Ishikawa (cell line): ENCODE measurements around the gene NEU4.

Experiments used
- CEBPB ChIP-seq: IDR thresholded peaks from 2 replicates; pipeline ENCODE4 v1.6.1; 2012
- CREB1 ChIP-seq: IDR thresholded peaks from 2 replicates; pipeline ENCODE4 v1.6.1; 2012; ENCODE audit warnings: low read depth
- EGR1 ChIP-seq: IDR thresholded peaks from 2 replicates; pipeline ENCODE4 v1.6.1; 2012
- EP300 ChIP-seq: IDR thresholded peaks from 2 replicates; pipeline ENCODE4 v1.6.1; 2012; ENCODE audit warnings: borderline replicate concordance
- FOXM1 ChIP-seq: IDR thresholded peaks from 2 replicates; pipeline ENCODE4 v1.6.1; 2012; ENCODE audit warnings: low read depth, borderline replicate concordance
- NFIC ChIP-seq: IDR thresholded peaks from 2 replicates; pipeline ENCODE4 v1.6.1; 2012
- RAD21 ChIP-seq: IDR thresholded peaks from 2 replicates; pipeline ENCODE4 v1.6.1; 2012; ENCODE audit warnings: low read depth
- REST ChIP-seq: IDR thresholded peaks from 2 replicates; pipeline ENCODE4 v1.6.1; 2012; ENCODE audit warnings: low read depth, mild to moderate bottlenecking
- TAF1 ChIP-seq: IDR thresholded peaks from 2 replicates; pipeline ENCODE4 v1.6.1; 2012; ENCODE audit warnings: low read depth, mild to moderate bottlenecking
- TCF12 ChIP-seq: IDR thresholded peaks from 2 replicates; pipeline ENCODE4 v1.6.1; 2012; ENCODE audit warnings: low read depth
- TEAD4 ChIP-seq: IDR thresholded peaks from 2 replicates; pipeline ENCODE4 v1.6.1; 2012
- YY1 ChIP-seq: IDR thresholded peaks from 2 replicates; pipeline ENCODE4 v1.6.1; 2012; ENCODE audit warnings: low read depth
- ZBTB7A ChIP-seq: IDR thresholded peaks from 2 replicates; pipeline ENCODE4 v1.6.1; 2012; ENCODE audit warnings: low read depth
- TF ChIP-seq, protein P1 (sequence below): IDR thresholded peaks from 2 replicates; pipeline ENCODE4 v1.6.1; 2012
- TF ChIP-seq, protein P2 (sequence below): IDR thresholded peaks from 2 replicates; pipeline ENCODE4 v1.6.1; 2012

Gene NEU4

DNA sequence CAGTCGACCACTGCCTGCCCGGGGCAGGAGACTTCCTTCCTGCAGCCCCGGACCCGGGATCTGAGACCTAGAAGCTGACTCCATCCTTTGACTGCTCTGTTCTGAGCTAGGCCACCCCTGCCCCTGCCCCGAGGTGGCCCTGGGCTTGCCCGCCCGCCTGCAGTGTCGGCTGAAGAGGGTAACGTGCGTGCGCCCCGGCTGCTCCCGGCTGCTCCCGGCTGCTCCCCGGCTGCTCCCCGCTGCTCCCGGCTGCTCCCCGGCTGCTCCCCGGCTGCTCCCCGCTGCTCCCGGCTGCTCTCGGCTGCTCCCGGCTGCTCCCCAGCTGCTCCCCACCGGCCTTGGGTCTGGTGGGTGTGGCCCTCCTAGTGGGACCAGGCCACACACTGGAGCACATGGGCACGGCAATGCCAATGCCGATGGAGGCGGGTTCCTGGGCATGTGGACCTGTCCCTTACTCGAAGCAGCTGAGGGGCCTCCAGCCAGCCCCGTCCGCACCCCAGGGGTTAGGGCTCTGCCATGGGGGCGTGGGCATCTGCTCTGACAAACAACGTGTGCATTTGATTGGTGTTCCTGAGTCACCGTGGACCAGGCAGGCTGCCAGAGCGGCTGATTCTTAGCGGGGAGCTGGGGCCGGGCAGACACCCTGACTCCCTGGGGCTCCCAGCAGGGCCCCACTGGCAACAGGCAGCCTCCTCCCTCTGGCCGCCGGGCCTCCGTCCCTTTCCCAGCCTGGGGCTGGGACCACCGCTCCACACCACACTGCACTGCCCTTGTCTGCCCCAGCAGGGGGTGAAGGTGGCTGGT is 34.4 kb upstream of the NEU4 start:
- TF ChIP-seq, protein P1, sequence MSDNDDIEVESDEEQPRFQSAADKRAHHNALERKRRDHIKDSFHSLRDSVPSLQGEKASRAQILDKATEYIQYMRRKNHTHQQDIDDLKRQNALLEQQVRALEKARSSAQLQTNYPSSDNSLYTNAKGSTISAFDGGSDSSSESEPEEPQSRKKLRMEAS: peak; percentile 95
- TF ChIP-seq ZBTB7A (0 out of 2 replicates have a peak, but pooled peaks have one; percentile 44), REST (no peak), EP300 (peak; percentile 72), TCF12 (peak; percentile 89), TAF1 (no peak), FOXM1 (no peak), YY1 (no peak), NFIC (peak; percentile 93), RAD21 (no peak; the same call in 1 of the 2 replicates), EGR1 (0 out of 2 replicates have a peak, but pooled peaks have one; percentile 23), CREB1 (no peak), TEAD4 (0 out of 2 replicates have a peak, but pooled peaks have one; percentile 16)
- TF ChIP-seq, protein P2, sequence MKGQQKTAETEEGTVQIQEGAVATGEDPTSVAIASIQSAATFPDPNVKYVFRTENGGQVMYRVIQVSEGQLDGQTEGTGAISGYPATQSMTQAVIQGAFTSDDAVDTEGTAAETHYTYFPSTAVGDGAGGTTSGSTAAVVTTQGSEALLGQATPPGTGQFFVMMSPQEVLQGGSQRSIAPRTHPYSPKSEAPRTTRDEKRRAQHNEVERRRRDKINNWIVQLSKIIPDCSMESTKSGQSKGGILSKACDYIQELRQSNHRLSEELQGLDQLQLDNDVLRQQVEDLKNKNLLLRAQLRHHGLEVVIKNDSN: no peak

- 0 out of 2 replicates have a peak, but pooled peaks have one; percentile 10 for TF ChIP-seq EP300
- TF ChIP-seq, protein P2: no peak
- TF ChIP-seq, protein P1: 0 out of 2 replicates have a peak, but pooled peaks have one; percentile 0
- TF ChIP-seq REST: no peak
- no peak for TF ChIP-seq FOXM1
- no peak for TF ChIP-seq NFIC
- no peak for TF ChIP-seq TAF1
- peak; percentile 86 for TF ChIP-seq EGR1
- no peak for TF ChIP-seq CEBPB
- TF ChIP-seq TEAD4: peak; percentile 81
- peak; percentile 40; the same call in 1 of the 2 replicates for TF ChIP-seq ZBTB7A
- TF ChIP-seq CREB1: no peak
- no peak for TF ChIP-seq RAD21
- TF ChIP-seq YY1: no peak
- no peak for TF ChIP-seq TCF12
These were observed 33.5 kb upstream of the NEU4 start for GRCh38 chr2:241775223-241776177.

DNA sequence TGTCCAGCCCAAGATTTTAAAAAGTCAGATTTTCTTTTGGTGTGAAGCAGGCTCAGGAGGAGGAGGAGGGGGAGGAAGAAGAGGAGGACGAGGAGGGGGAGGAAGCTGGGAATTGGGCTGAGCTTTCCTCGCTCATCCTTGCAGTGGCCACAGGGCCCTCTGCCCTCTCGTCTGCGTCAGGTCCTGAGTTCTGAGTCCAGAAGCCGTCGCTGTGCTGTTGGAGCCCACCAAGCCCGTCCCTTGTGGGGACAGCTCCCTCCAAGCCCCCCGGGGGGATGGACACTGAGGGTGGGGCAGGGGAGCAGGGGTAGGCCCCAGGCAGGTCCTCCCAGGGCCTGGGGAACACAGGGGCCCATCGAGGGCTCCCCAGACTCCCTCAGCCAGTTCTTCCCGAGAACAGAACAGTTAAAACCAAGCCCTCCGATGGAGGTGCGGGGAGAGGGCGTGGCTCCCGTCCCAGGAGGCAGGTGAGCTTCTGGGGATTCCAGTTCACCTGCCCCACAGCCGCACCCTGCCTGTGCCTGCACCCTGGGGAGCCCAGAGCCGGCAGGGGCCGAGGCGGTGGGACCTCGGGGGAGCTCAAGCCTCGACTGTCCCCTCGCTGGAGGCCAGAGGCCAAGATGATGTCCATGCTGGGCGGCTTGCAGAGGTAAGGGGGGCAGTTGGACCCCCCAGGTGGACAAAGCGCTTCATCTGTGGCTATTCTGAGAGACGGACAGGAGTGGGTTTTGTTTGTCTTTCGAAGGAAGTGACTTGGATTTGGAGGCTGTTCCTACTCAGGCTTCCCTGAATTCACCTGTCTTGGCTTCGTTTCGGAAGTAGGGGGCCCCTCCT is 32.4 kb upstream of the NEU4 start, which contains the start of gene GAL3ST2:
Gene GAL3ST2 (plus strand): TSS at position 487 of the 834 bp plus-strand sequence. CDS start 134 bp downstream, at position 621.
- TF ChIP-seq YY1 (no peak), EP300 (0 out of 2 replicates have a peak, but pooled peaks have one; percentile 17), ZBTB7A (0 out of 2 replicates have a peak, but pooled peaks have one; percentile 29), TAF1 (no peak)
- TF ChIP-seq, protein P2: no peak
- TF ChIP-seq, protein P1: no peak
